Measurements from ENCODE around the gene ATR.
"Not testable (repeated sequence)": the region's sequence is repeated elsewhere in the genome, so short reads cannot be mapped to it uniquely, and the experiment has no call there.

ATR gene

GRCh38 chr3:142586803-142587406 is 8.4 kb upstream of the ATR start:
- Histone ChIP-seq H3K27me3 (ENCODE audit: control insufficient read depth, insufficient read depth, low read length) (no peaks in the 10 kb centered on the region), H3K36me3 (ENCODE audit: control insufficient read depth, insufficient read depth, low read length) (no peaks in the 10 kb centered on the region), H3K4me1 (ENCODE audit: control insufficient read depth, insufficient read depth, low read length) (no peaks in the 10 kb centered on the region), H3K9ac (ENCODE audit: low read length) (no peak overlapping the region), H3K9me3 (ENCODE audit: control insufficient read depth, low read length) (no peaks in the 10 kb centered on the region), H3K4me3 (ENCODE audit: low read length) (no peak overlapping the region)

- not testable (repeated sequence) for H3K4me3 ChIP-seq (ENCODE audit: low read length); H3K27me3 ChIP-seq (ENCODE audit: control insufficient read depth, insufficient read depth, low read length); H3K9me3 ChIP-seq (ENCODE audit: control insufficient read depth, low read length); H3K9ac ChIP-seq (ENCODE audit: low read length); H3K4me1 ChIP-seq (ENCODE audit: control insufficient read depth, insufficient read depth, low read length); H3K36me3 ChIP-seq (ENCODE audit: control insufficient read depth, insufficient read depth, low read length)
Measured at GRCh38 chr3:142581070-142581469, 2.5 kb upstream of the ATR start.

GRCh38 chr3:142580061-142580423 is 1.5 kb upstream of the ATR start:
- H3K36me3 ChIP-seq (ENCODE audit: control insufficient read depth, insufficient read depth, low read length), result no peaks in the 10 kb centered on the region
- no peak overlapping the region for H3K9ac ChIP-seq (ENCODE audit: low read length)
- no peak overlapping the region for H3K4me3 ChIP-seq (ENCODE audit: low read length)
- no peaks in the 10 kb centered on the region for H3K4me1 ChIP-seq (ENCODE audit: control insufficient read depth, insufficient read depth, low read length)
- H3K27me3 ChIP-seq (ENCODE audit: control insufficient read depth, insufficient read depth, low read length), result no peaks in the 10 kb centered on the region
- no peaks in the 10 kb centered on the region for H3K9me3 ChIP-seq (ENCODE audit: control insufficient read depth, low read length)

- Histone ChIP-seq H3K4me1 (ENCODE audit: control insufficient read depth, insufficient read depth, low read length) (no peaks in the 10 kb centered on the region), H3K9ac (ENCODE audit: low read length) (peak overlapping the region; percentile 86), H3K27me3 (ENCODE audit: control insufficient read depth, insufficient read depth, low read length) (no peaks in the 10 kb centered on the region), H3K4me3 (ENCODE audit: low read length) (peak overlapping the region; percentile 87), H3K9me3 (ENCODE audit: control insufficient read depth, low read length) (no peaks in the 10 kb centered on the region), H3K36me3 (ENCODE audit: control insufficient read depth, insufficient read depth, low read length) (no peaks in the 10 kb centered on the region)
Measured at GRCh38 chr3:142577696-142578328, 721 bp downstream of the ATR start.

GRCh38 chr3:142576792-142577191 is 1.7 kb downstream of the ATR start:
- Histone ChIP-seq H3K27me3 (ENCODE audit: control insufficient read depth, insufficient read depth, low read length) (no peaks in the 10 kb centered on the region), H3K36me3 (ENCODE audit: control insufficient read depth, insufficient read depth, low read length) (no peaks in the 10 kb centered on the region), H3K9me3 (ENCODE audit: control insufficient read depth, low read length) (no peaks in the 10 kb centered on the region), H3K4me3 (ENCODE audit: low read length) (no peak overlapping the region), H3K9ac (ENCODE audit: low read length) (no peak overlapping the region), H3K4me1 (ENCODE audit: control insufficient read depth, insufficient read depth, low read length) (no peaks in the 10 kb centered on the region)

- no peak overlapping the region for H3K9ac ChIP-seq (ENCODE audit: low read length)
- H3K4me1 ChIP-seq (ENCODE audit: control insufficient read depth, insufficient read depth, low read length), result no peaks in the 10 kb centered on the region
- H3K4me3 ChIP-seq (ENCODE audit: low read length), result no peak overlapping the region
- H3K9me3 ChIP-seq (ENCODE audit: control insufficient read depth, low read length), result no peaks in the 10 kb centered on the region
- H3K36me3 ChIP-seq (ENCODE audit: control insufficient read depth, insufficient read depth, low read length), result no peaks in the 10 kb centered on the region
- H3K27me3 ChIP-seq (ENCODE audit: control insufficient read depth, insufficient read depth, low read length), result no peaks in the 10 kb centered on the region
Measured at GRCh38 chr3:142574665-142575064, 3.9 kb downstream of the ATR start.

- not testable (repeated sequence) for H3K4me1 ChIP-seq (ENCODE audit: control insufficient read depth, insufficient read depth, low read length); H3K36me3 ChIP-seq (ENCODE audit: control insufficient read depth, insufficient read depth, low read length); H3K4me3 ChIP-seq (ENCODE audit: low read length); H3K27me3 ChIP-seq (ENCODE audit: control insufficient read depth, insufficient read depth, low read length); H3K9ac ChIP-seq (ENCODE audit: low read length); H3K9me3 ChIP-seq (ENCODE audit: control insufficient read depth, low read length)
Measured at GRCh38 chr3:142574223-142574622, 4.3 kb downstream of the ATR start.

- not testable (repeated sequence) for H3K27me3 ChIP-seq (ENCODE audit: control insufficient read depth, insufficient read depth, low read length); H3K36me3 ChIP-seq (ENCODE audit: control insufficient read depth, insufficient read depth, low read length); H3K9me3 ChIP-seq (ENCODE audit: control insufficient read depth, low read length); H3K9ac ChIP-seq (ENCODE audit: low read length); H3K4me3 ChIP-seq (ENCODE audit: low read length); H3K4me1 ChIP-seq (ENCODE audit: control insufficient read depth, insufficient read depth, low read length)
Measured at GRCh38 chr3:142569422-142569821, 9.1 kb downstream of the ATR start.

GRCh38 chr3:142568393-142569017 is 10.0 kb downstream of the ATR start:
- Histone ChIP-seq H3K27me3 (ENCODE audit: control insufficient read depth, insufficient read depth, low read length) (no peaks in the 10 kb centered on the region), H3K36me3 (ENCODE audit: control insufficient read depth, insufficient read depth, low read length) (no peaks in the 10 kb centered on the region), H3K9ac (ENCODE audit: low read length) (no peak overlapping the region), H3K4me1 (ENCODE audit: control insufficient read depth, insufficient read depth, low read length) (no peaks in the 10 kb centered on the region), H3K4me3 (ENCODE audit: low read length) (no peak overlapping the region), H3K9me3 (ENCODE audit: control insufficient read depth, low read length) (no peaks in the 10 kb centered on the region)

- no peaks in the 10 kb centered on the region for H3K36me3 ChIP-seq (ENCODE audit: control insufficient read depth, insufficient read depth, low read length)
- no peak overlapping the region for H3K4me3 ChIP-seq (ENCODE audit: low read length)
- no peak overlapping the region for H3K9ac ChIP-seq (ENCODE audit: low read length)
- no peaks in the 10 kb centered on the region for H3K4me1 ChIP-seq (ENCODE audit: control insufficient read depth, insufficient read depth, low read length)
- no peaks in the 10 kb centered on the region for H3K27me3 ChIP-seq (ENCODE audit: control insufficient read depth, insufficient read depth, low read length)
- no peaks in the 10 kb centered on the region for H3K9me3 ChIP-seq (ENCODE audit: control insufficient read depth, low read length)
Measured at GRCh38 chr3:142566096-142566495, 12.4 kb downstream of the ATR start.

- Histone ChIP-seq H3K27me3 (ENCODE audit: control insufficient read depth, insufficient read depth, low read length) (no peaks in the 10 kb centered on the region), H3K9me3 (ENCODE audit: control insufficient read depth, low read length) (no peaks in the 10 kb centered on the region), H3K36me3 (ENCODE audit: control insufficient read depth, insufficient read depth, low read length) (no peaks in the 10 kb centered on the region), H3K9ac (ENCODE audit: low read length) (no peak overlapping the region), H3K4me1 (ENCODE audit: control insufficient read depth, insufficient read depth, low read length) (no peaks in the 10 kb centered on the region), H3K4me3 (ENCODE audit: low read length) (no peak overlapping the region)
Measured at GRCh38 chr3:142563496-142563997, 15.0 kb downstream of the ATR start.

GRCh38 chr3:142560118-142560517 is 18.4 kb downstream of the ATR start:
- no peaks in the 10 kb centered on the region for H3K27me3 ChIP-seq (ENCODE audit: control insufficient read depth, insufficient read depth, low read length)
- H3K36me3 ChIP-seq (ENCODE audit: control insufficient read depth, insufficient read depth, low read length), result no peaks in the 10 kb centered on the region
- H3K4me3 ChIP-seq (ENCODE audit: low read length), result no peak overlapping the region
- no peaks in the 10 kb centered on the region for H3K9me3 ChIP-seq (ENCODE audit: control insufficient read depth, low read length)
- no peaks in the 10 kb centered on the region for H3K4me1 ChIP-seq (ENCODE audit: control insufficient read depth, insufficient read depth, low read length)
- no peak overlapping the region for H3K9ac ChIP-seq (ENCODE audit: low read length)

Measured in mucosa of stomach (tissue), 1 donor.